Omental fat pad (tissue), 4 donors: ENCODE results near the gene APOBEC3B. TPM values are rescaled to one million over a fixed set of nuclear protein-coding genes. Genes with fewer than 3 reads are reported as not detected.
A peak's percentile ranks its signal among the peaks of the same experiment; 100 is the strongest.

Experiments used
- ATAC-seq: fragments of 150-250 bp; one replicate; pipeline ENCODE4 v1.9.1; 2016; ENCODE audit warnings: mild to moderate bottlenecking, moderate library complexity; ENCODE audit not compliant: low FRiP score
- DNase-seq: peaks from one replicate; pipeline ENCODE4 v3.0.0-alpha.2; 2019; ENCODE audit warnings: low spot score
- total RNA-seq, 4 donors: library from RNA; depleted of rRNA; stranded (reverse); fragments of >200 nt; gene quantifications; one replicate each; pipeline ENCODE4 v1.1.0, GENCODE V29; 2016
- TF ChIP-seq, protein P1 (sequence below), 3 donors: fragments of 450-650 bp; IDR thresholded peaks; one replicate each; pipeline ENCODE4 v1.5.1; 2016 to 2017; ENCODE audit warnings: antibody characterized with exemption in 3 of 3, mild to moderate bottlenecking in 3 of 3, moderate library complexity in 2 of 3

Gene APOBEC3B
- total RNA-seq, 4 donors from 2014 or later, result 1.1 to 2.2 TPM; not detected in 2

DNA sequence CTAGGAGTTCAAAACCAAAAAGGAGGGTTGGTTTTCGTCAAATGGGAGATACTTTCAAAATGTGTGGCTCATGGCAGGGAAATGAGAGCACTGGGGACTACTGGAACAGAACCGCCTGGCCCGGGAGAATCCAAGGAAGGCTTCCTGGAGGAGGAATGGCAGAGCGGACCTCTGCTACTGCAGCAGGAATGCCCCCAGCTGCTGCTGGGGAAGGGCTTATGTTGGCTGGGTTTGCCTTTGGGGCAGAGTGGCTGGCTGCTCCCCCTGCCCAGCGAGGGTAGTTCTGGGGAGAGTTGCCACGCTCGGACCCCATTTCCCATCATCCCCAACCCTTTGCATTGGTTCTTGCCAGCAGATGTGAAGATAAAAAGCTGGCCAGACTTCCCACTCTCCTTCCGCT lies 35.4 kb upstream of the APOBEC3B start:
- DNase-seq, result no peak
- TF ChIP-seq, protein P1, sequence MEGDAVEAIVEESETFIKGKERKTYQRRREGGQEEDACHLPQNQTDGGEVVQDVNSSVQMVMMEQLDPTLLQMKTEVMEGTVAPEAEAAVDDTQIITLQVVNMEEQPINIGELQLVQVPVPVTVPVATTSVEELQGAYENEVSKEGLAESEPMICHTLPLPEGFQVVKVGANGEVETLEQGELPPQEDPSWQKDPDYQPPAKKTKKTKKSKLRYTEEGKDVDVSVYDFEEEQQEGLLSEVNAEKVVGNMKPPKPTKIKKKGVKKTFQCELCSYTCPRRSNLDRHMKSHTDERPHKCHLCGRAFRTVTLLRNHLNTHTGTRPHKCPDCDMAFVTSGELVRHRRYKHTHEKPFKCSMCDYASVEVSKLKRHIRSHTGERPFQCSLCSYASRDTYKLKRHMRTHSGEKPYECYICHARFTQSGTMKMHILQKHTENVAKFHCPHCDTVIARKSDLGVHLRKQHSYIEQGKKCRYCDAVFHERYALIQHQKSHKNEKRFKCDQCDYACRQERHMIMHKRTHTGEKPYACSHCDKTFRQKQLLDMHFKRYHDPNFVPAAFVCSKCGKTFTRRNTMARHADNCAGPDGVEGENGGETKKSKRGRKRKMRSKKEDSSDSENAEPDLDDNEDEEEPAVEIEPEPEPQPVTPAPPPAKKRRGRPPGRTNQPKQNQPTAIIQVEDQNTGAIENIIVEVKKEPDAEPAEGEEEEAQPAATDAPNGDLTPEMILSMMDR (IDR thresholded peaks at IDR 0.05), result no peak
- ATAC-seq, result no peak

DNA sequence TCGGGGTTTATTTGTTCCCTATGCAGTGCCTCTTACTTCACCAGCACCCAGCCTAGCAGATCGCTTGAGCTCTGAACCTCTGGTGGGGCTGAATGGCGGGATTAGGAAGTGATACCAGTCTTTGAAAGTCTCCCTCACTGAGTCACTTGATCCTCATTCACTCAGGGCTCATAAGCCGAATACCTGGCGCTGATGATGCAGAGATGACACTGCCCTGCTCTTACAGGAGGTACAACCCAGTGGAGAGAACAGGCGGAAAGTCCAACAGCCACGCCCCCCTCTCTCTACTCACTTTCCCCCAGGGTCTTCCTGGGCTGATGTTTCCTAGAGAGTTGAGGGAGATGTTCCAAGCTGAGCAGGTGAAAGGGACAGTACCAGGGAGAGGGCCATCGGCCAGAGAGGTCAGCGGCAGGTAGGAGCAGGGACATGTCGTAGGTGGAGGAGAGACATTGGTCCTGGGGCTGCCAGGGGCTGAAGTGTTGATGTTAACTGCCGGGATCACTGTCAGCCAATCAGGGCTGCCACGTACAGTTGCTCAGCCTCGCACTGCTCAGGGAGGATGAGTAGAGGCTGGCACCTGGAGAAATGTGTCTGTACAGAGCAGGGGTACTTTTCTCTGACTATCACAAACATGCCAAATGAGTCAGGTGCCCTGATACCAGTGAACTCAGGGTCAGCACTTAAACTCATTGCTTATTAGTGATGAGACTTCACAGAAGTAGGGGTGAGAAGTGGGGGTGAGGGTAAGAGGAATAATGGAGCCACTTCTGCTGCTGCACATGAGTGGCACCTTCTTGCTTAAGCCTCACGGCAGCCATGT lies 34.6 kb upstream of the APOBEC3B start:
- TF ChIP-seq, protein P1 (IDR thresholded peaks at IDR 0.05), result no peak
- DNase-seq (no peak), ATAC-seq (peak; percentile 31)

DNA sequence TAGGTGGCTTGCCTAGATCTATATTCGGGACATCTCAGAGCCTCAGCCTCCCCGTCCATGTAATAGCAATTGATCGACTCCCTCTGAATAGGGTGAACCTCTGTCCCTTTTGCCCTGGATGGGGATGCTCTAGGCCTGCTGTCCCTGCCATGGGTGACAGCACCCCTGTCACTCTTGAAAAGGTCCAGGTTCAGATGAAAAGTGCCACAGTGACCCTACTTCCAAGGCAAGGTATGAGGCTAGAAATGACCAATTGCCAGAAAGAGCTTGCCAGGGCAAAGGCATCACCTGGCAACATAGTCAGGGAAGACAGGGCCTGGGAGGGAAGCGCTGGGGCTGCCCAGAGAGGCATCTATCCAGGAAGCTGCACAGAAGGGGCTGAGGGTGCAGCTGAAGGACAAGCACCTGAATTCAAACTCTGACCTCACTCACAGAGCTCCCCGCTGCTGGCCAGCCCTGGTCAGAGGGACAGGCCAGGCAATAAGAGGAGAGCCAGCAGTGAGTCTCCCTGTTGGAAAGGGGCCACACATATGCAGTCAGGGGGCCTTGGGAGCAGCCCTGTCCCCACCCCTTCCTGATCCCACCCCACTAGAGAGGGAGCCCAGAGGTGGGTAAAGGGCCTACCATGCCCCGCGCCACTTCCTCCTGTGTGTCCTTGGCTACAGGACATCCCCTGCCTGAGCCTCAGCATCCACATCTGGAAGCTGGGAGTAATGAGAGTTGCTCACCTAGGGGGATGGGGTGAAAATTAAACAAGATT lies 33.8 kb upstream of the APOBEC3B start:
- no peak for DNase-seq
- no peak for ATAC-seq
- TF ChIP-seq, protein P1 (IDR thresholded peaks at IDR 0.05), result no peak

DNA sequence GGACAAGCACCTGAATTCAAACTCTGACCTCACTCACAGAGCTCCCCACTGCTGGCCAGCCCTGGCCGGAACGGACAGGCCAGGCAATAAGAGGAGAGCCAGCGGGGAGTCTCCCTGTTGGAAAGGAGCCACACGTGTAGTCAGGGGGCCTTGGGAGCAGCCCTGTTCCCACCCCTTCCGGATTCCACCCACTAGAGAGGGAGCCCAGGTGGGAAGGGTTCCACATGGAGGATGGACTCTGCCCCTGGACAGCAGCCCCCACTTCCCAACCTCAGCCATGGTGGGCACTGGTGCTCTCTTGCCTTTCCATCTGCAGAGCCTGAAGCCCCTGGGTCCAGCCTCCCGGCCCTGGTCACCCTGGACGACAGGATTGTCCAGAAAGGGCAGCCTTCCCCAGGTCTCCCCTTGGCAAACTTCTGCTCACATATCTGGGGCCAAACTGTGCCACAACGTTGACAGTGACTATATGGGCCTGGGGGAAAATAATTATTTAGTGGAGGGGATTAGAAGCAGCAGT lies 32.2 kb upstream of the APOBEC3B start:
- no peak for DNase-seq
- no peak for ATAC-seq

DNA sequence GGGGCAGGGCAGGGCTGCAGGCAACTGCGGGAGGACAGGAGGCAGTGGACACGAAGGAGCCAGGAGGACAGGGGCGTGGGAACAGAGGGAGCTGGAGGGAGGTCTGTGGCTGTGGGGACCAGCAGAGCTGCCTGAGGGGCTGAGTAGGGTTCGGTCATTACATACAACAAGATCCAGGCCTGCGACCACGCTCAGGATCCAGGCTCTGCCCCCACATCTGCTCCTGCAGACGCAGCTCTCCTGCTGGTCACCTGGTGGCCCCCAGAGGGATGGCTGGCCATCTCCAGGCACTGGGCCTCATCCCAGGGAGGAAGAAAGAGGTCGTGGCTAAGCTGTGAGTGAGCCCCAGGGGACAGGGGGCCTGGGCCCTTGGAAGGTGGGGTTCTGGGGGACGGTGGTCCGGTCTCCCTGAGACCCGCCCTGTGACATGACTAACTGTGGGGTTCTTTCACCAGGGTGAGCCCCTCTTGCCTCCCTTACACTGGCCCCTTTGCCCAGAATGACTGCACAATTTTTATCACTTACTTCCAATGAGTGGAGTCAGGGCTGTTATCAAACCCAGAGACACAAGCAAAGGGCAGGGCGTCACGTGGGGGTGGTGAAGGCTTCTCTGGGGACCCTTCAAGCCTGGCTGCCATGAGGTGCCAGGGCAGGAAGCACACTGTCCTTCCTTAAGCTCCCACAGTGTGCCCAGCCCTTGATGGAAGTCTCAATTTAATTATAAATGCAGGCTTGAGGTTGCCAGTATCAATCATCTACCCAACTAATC lies 31.4 kb upstream of the APOBEC3B start:
- TF ChIP-seq, protein P1 (IDR thresholded peaks at IDR 0.05), result no peak
- no peak for DNase-seq
- ATAC-seq, result no peak

More for the DNA sequence above, 32.2 kb upstream of the APOBEC3B start:
- TF ChIP-seq, protein P1 (IDR thresholded peaks at IDR 0.05), result no peak

DNA sequence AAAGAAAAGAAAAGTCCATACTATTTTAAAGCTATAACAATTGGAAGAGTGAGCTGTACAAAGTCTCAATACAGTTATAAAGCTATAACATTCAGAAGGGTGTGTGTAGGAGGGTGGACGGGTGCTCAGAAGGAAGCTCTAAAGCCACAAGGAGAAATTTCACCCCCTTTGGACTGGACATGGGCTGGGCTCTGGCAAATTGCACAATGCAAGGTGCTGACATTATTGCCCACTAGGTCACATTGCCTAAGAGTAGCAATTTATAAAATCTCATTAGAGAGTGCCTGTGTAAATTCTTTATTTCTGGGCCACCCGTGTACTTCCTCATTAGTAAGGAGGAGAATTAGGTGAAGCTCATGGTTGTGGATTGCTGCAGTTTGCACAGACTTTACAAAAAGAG lies 30.4 kb upstream of the APOBEC3B start:
- TF ChIP-seq, protein P1 (IDR thresholded peaks at IDR 0.05), result no peak
- DNase-seq (no peak), ATAC-seq (no peak)
